Measurements from ENCODE around the gene ULBP3. TPM values are rescaled to one million over a fixed set of nuclear protein-coding genes. Genes with fewer than 3 reads are reported as not detected.
"Not testable (repeated sequence)": the region's sequence is repeated elsewhere in the genome, so short reads cannot be mapped to it uniquely, and the experiment has no call there.

The ULBP3 gene
- polyA plus RNA-seq, 1 of the 3 experiments (the other 2 are of a cell fraction), result 4.6 TPM

GRCh38 chr6:150076196-150076893 is 7.4 kb upstream of the ULBP3 start:
- CTCF ChIA-PET, result no interaction called here
- DNase-seq, result no peak

GRCh38 chr6:150075034-150075421 is 6.1 kb upstream of the ULBP3 start:
- Histone ChIP-seq H3K79me2 (ENCODE audit: insufficient read depth) (no peaks in the 10 kb centered on the region), H3K9ac (no peak overlapping the region), H3K4me2 (no peak overlapping the region), H2AFZ (ENCODE audit: low read depth) (no peak overlapping the region), H3K9me2 (no peaks in the 10 kb centered on the region), H3K4me3 (ENCODE audit: low read depth in 2 of 2, low read length in 1 of 2) (no peak overlapping the region), H3K27me3 (ENCODE audit: insufficient read depth) (peaks cover 29% of the 10 kb centered on the region; the same call in 1 of the 2 replicates), H3K36me3 (replicated peaks in 1 of 2; ENCODE audit: control insufficient read depth in 1 of 2, insufficient read depth in 2 of 2, low read length in 1 of 2) (no peaks in the 10 kb centered on the region), H3K4me1 (ENCODE audit: control insufficient read depth in 1 of 2, insufficient read depth in 2 of 2, low read depth in 1 of 2, low read length in 1 of 2) (no peaks in the 10 kb centered on the region), H3F3A (replicated peaks; ENCODE audit: insufficient read depth) (no peaks in the 10 kb centered on the region), H3K9me3 (no peaks in the 10 kb centered on the region), H3K27ac (ENCODE audit: low read depth in 2 of 2, low read length in 1 of 2) (no peak overlapping the region), H4K20me1 (ENCODE audit: insufficient read depth) (no peaks in the 10 kb centered on the region)
- no peak for DNase-seq
- WGBS (ENCODE audit: low lambda C conversion rate), result 2% methylated on average over 2 of the region's 2 CpGs
- ChIA-PET POLR2A (no interaction called here), CTCF (no interaction called here)
- no peak for TF ChIP-seq SMC3 (IDR thresholded peaks at IDR 0.05; ENCODE audit: low read depth, low read length)
- no peak for TF ChIP-seq NRF1 (IDR thresholded peaks at IDR 0.05; ENCODE audit: low read depth, low read length)
- no peak for TF ChIP-seq NFIC (IDR thresholded peaks at IDR 0.05; ENCODE audit: borderline replicate concordance)
- no peak for TF ChIP-seq TAF1 (IDR thresholded peaks at IDR 0.05; ENCODE audit: borderline replicate concordance, low read depth, low read length)
- no peak for TF ChIP-seq RXRA (IDR thresholded peaks at IDR 0.05; ENCODE audit: borderline replicate concordance, low read depth)
- TF ChIP-seq EZH2phosphoT487 (IDR thresholded peaks at IDR 0.05; ENCODE audit: borderline replicate concordance, low read depth), result no peak
- TF ChIP-seq ZBTB33 (IDR thresholded peaks at IDR 0.05; ENCODE audit: borderline replicate concordance, low read depth), result no peak
- no peak for TF ChIP-seq MAX (IDR thresholded peaks at IDR 0.05; ENCODE audit: low read depth)
- TF ChIP-seq TEAD4 (IDR thresholded peaks at IDR 0.05; ENCODE audit: borderline replicate concordance, insufficient read depth), result no peak
- TF ChIP-seq MXI1 (IDR thresholded peaks at IDR 0.05; ENCODE audit: low read depth, low read length), result no peak
- TF ChIP-seq FOSL2 (IDR thresholded peaks at IDR 0.05; ENCODE audit: borderline replicate concordance, low read depth), result no peak
- TF ChIP-seq FOXM1 (IDR thresholded peaks at IDR 0.05; ENCODE audit: low read depth), result no peak

More at GRCh38 chr6:150076196-150076893, 7.4 kb upstream of the ULBP3 start:
- Histone ChIP-seq H3K27me3 (ENCODE audit: insufficient read depth) (peaks cover 29% of the 10 kb centered on the region; the same call in 1 of the 2 replicates), H3K4me3 (ENCODE audit: low read depth in 2 of 2, low read length in 1 of 2) (no peak overlapping the region), H3K9ac (no peak overlapping the region), H3K9me2 (no peaks in the 10 kb centered on the region), H3K27ac (ENCODE audit: low read depth in 2 of 2, low read length in 1 of 2) (no peak overlapping the region), H3F3A (replicated peaks; ENCODE audit: insufficient read depth) (no peaks in the 10 kb centered on the region), H3K4me2 (no peak overlapping the region), H4K20me1 (ENCODE audit: insufficient read depth) (no peaks in the 10 kb centered on the region), H3K79me2 (ENCODE audit: insufficient read depth) (no peaks in the 10 kb centered on the region), H3K36me3 (replicated peaks in 1 of 2; ENCODE audit: control insufficient read depth in 1 of 2, insufficient read depth in 2 of 2, low read length in 1 of 2) (no peaks in the 10 kb centered on the region), H3K4me1 (ENCODE audit: control insufficient read depth in 1 of 2, insufficient read depth in 2 of 2, low read depth in 1 of 2, low read length in 1 of 2) (no peaks in the 10 kb centered on the region), H3K9me3 (no peaks in the 10 kb centered on the region), H2AFZ (ENCODE audit: low read depth) (no peak overlapping the region)
- TF ChIP-seq USF1 (IDR thresholded peaks at IDR 0.05; ENCODE audit: borderline replicate concordance, low read depth) (no peak), RFX5 (IDR thresholded peaks at IDR 0.05; ENCODE audit: low read length) (no peak), RCOR1 (IDR thresholded peaks at IDR 0.05; ENCODE audit: low read length) (no peak), FOXM1 (IDR thresholded peaks at IDR 0.05; ENCODE audit: low read depth) (no peak), POLR2AphosphoS5 (IDR thresholded peaks at IDR 0.05; ENCODE audit: low read depth, low read length) (no peak), CTCF (IDR thresholded peaks at IDR 0.05) (no peak), TEAD4 (IDR thresholded peaks at IDR 0.05; ENCODE audit: borderline replicate concordance, insufficient read depth) (no peak), RXRA (IDR thresholded peaks at IDR 0.05; ENCODE audit: borderline replicate concordance, low read depth) (no peak)
- POLR2A ChIA-PET, result no interaction called here
- WGBS (ENCODE audit: low lambda C conversion rate), result 15% methylated on average over 8 of the region's 8 CpGs

GRCh38 chr6:150074396-150075033 is 5.6 kb upstream of the ULBP3 start:
- H3K9me3 ChIP-seq; H3K9ac ChIP-seq; CTCF ChIA-PET; H3K27ac ChIP-seq (ENCODE audit: low read depth in 2 of 2, low read length in 1 of 2); POLR2A ChIA-PET; H3K4me3 ChIP-seq (ENCODE audit: low read depth in 2 of 2, low read length in 1 of 2); DNase-seq; H3K79me2 ChIP-seq (ENCODE audit: insufficient read depth); H3K9me2 ChIP-seq; H3K4me1 ChIP-seq (ENCODE audit: control insufficient read depth in 1 of 2, insufficient read depth in 2 of 2, low read depth in 1 of 2, low read length in 1 of 2); H4K20me1 ChIP-seq (ENCODE audit: insufficient read depth); H3K36me3 ChIP-seq (replicated peaks in 1 of 2; ENCODE audit: control insufficient read depth in 1 of 2, insufficient read depth in 2 of 2, low read length in 1 of 2); H3F3A ChIP-seq (replicated peaks; ENCODE audit: insufficient read depth); H2AFZ ChIP-seq (ENCODE audit: low read depth); H3K4me2 ChIP-seq: not testable (repeated sequence)
- WGBS (ENCODE audit: low lambda C conversion rate), result 28% methylated on average over 4 of the region's 4 CpGs
- peaks cover 29% of the 10 kb centered on the region; the same call in 1 of the 2 replicates for H3K27me3 ChIP-seq (ENCODE audit: insufficient read depth)
